ENCODE measurements around the gene MTMR2. TPM values are rescaled to one million over a fixed set of nuclear protein-coding genes. Genes with fewer than 3 reads are reported as not detected.

Gene MTMR2
- total RNA-seq, 1 experiment from 2014 or later, result 59.0 TPM

GRCh38 chr11:95910638-95911368 lies 13.1 kb downstream of the MTMR2 start:
- no peak overlapping the region for H3T11ph ChIP-seq (ENCODE audit: low read length)
- no peak for DNase-seq
- Mint-ChIP-seq H3K36me3 (ENCODE audit: insufficient read depth in 1 of 3, low read depth in 3 of 3) (no peaks in the 10 kb centered on the region), H3K27me3 (ENCODE audit: low read depth) (no peaks in the 10 kb centered on the region), H3K9me3 (no peaks in the 10 kb centered on the region), H3K4me3 (no peak overlapping the region), H3K4me1 (peaks cover 0 to 15% of the 10 kb centered on the region in 2 experiments; a peak in 2 of 4 replicates), H3K27ac (no peak overlapping the region)
- H2BK120ac ChIP-seq (ENCODE audit: low read depth, low read length, poor library complexity, severe bottlenecking), result no peak overlapping the region
- no peak overlapping the region for H3K27ac ChIP-seq (ENCODE audit: insufficient read length, low read depth, low read length)
- no peak overlapping the region for H2AFZ ChIP-seq (ENCODE audit: low read length)
- H3K4ac ChIP-seq (ENCODE audit: low read depth, low read length), result no peak overlapping the region
- H4K8ac ChIP-seq (replicated peaks; ENCODE audit: insufficient read length, low read depth, low read length), result no peak overlapping the region
- no peak overlapping the region for H3K14ac ChIP-seq (ENCODE audit: insufficient read depth, low read length)
- peaks cover 4% of the 10 kb centered on the region; the same call in 1 of the 2 replicates for H3K79me2 ChIP-seq (ENCODE audit: insufficient read depth, low read length)
- H3K18ac ChIP-seq (ENCODE audit: insufficient read length, low read depth, low read length), result no peak overlapping the region
- no peaks in the 10 kb centered on the region for H3K27me3 ChIP-seq (ENCODE audit: insufficient read depth, low read length)
- TF ChIP-seq CTCF (conservative IDR thresholded peaks at IDR 0.05), result no peak
- no peak overlapping the region for H2BK12ac ChIP-seq (ENCODE audit: insufficient read length, low read depth, low read length)
- H3K4me1 ChIP-seq (ENCODE audit: insufficient read depth, low read length), result no peaks in the 10 kb centered on the region
- WGBS (ENCODE audit: extremely low coverage, insufficient read length, low lambda C conversion rate), result no CpG with 5 or more reads among the region's 4 CpGs
- H3K23ac ChIP-seq (ENCODE audit: insufficient read length, low read depth, low read length), result no peak overlapping the region
- no peak overlapping the region for H2BK5ac ChIP-seq (ENCODE audit: insufficient read length, low read length)
- no peak overlapping the region for H4K91ac ChIP-seq (ENCODE audit: insufficient read length, low read depth, low read length)
- no peak overlapping the region for H2AK5ac ChIP-seq (ENCODE audit: insufficient read length, low read length)
- H3K56ac ChIP-seq (ENCODE audit: insufficient read length, low read depth, low read length), result no peak overlapping the region
- no peak overlapping the region for H2BK20ac ChIP-seq (ENCODE audit: low read depth, low read length, poor library complexity, severe bottlenecking)
- no peaks in the 10 kb centered on the region for H3K23me2 ChIP-seq (ENCODE audit: insufficient read length, low read depth, low read length, poor library complexity, severe bottlenecking)
- no peak overlapping the region for H2BK15ac ChIP-seq (ENCODE audit: low read depth, low read length)
- H3K9ac ChIP-seq (ENCODE audit: extremely low read depth, insufficient read length, low read length), result no peak overlapping the region
- no peaks in the 10 kb centered on the region for H3K9me3 ChIP-seq (ENCODE audit: control insufficient read depth, low read depth, low read length)
- H4K20me1 ChIP-seq (ENCODE audit: control insufficient read depth, insufficient read depth, insufficient read length), result no peaks in the 10 kb centered on the region
- no peak overlapping the region for H3K4me2 ChIP-seq (ENCODE audit: insufficient read depth, insufficient read length, low read length)
- no peak overlapping the region for H4K5ac ChIP-seq (ENCODE audit: insufficient read length, low read depth, low read length)
- peaks cover 2% of the 10 kb centered on the region for H3K79me1 ChIP-seq (ENCODE audit: insufficient read depth, low read depth, low read length, poor library complexity, severe bottlenecking)

Data from H9 (cell line).